ENCODE results near the gene TTC34.
"Not testable (repeated sequence)": the region's sequence is repeated elsewhere in the genome, so short reads cannot be mapped to it uniquely, and the experiment has no call there.

Gene TTC34

DNA sequence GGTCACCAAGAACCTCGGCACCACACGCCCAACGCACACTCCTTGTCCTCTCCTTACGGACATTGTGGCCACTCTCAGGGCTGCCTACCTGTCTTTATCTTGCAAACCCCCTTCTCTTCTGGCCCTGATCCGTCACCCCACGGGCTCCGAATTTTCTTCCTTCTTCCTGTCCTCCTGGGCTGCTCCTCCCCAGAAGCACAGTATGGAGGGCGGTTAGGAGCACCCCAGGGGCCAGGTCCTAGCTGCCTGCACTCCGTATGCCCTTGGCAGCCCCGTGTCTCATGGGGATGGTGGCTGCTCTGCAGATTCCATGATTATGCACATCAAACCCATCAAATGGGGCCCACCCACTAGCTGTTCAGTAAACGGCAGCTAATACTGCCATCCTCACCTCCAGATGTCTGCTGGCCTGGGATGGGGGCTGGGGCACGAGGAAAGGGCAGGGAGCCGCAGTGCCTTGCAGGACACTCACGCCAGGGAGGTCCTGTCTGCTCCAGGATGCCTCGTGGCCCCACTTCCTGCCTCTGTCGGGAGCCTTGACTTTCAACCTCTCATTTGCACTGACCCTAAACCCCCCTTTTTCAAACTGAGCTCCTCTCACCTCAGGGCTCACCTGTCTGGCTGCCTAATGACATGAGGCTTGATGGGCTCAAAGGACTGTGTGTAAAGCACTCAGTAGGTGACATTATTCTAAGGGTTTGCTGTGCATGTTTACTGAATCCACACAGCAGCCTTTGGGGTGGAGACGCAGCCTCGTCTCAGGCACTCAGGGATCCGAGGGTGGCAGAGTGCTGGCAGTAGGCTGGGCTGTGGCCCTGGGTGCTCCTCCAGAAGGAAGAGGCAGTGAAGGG is 4.4 kb downstream of the TTC34 start:
- no peak for DNase-seq

DNA sequence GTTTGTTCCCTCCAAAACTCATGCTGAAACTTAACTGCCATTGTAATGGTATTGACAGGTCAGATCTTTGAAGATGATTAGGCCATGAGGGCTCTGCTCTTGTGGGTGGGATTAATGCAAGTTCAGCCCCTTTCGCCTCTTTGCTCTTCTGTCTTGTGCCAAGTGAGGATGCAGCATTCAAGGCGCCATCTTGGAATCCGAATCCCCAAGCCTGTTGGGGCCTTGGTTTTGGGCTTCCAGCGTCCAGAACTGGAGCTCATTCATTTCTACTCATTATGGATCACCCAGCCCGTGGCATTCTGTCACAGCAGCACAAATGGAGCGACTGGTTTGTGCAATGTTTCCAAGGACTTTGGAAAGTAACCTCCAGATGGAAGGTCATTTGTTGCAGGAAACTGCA is 5.6 kb downstream of the TTC34 start:
- no peak for DNase-seq

DNA sequence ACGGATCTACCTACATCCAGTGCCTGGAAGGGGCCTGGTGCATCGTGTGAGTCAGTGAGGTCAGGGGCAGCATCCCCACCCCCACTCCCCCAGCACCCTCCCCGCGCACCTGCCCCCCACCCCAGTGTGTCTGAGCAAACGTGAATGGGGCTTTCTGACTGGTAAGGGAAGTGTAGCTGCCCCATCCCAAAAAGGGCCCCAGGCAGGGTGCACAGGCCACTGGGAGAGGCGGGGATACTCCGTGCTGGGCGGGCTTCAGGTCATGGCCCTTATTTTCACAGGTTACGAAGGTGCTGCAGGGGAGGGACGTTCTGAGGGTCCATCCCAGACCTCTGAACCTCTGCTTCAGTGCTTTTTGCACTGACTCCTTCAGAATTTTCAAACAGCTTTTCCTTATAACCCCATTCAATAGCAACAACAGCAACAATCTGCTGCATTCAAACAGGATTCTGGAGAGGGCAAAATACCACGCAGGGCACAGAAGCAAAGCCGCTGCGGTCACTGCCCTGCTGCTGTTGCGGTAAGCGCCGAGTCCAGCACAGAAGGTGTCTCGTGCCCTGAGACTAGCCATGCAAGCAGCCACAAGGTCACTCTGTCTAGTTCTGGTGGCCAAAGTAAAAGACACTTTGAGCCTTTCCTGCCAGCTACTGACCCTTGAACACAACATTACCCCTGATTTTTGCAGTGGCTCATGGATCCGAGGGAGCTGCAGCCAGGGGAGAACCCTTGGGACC is 10.3 kb downstream of the TTC34 start:
- no peak for DNase-seq

DNA sequence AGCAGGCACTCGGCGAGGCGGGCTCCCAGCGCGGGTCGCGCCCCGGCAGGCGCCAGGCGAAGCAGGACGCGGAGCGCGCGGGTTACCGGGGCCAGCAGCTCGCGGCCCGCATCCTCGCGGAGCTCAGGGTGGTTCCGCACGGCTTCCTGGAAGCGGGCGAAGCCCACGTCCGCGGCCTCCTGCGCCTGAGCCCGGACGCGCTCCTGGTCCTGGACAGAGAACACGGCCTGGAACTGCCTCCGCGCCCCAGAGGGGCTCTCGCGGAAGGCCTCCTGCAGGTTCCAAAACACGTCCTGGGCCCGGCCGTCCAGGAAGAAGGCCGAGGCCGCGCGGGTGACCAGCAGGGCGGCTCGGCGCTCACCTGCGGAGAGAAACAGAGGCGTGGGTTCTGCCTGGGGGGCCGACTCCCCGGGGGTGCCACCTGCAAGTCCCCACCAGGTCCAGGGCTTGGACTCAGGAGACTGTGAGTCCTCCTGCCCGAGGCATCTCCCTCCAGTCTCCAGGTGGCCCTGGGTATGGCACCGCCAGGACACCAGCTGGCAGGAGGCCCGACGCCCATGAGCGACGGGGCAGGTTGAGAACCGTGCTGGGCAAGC is 11.4 kb downstream of the TTC34 start:
- no peak for DNase-seq

DNA sequence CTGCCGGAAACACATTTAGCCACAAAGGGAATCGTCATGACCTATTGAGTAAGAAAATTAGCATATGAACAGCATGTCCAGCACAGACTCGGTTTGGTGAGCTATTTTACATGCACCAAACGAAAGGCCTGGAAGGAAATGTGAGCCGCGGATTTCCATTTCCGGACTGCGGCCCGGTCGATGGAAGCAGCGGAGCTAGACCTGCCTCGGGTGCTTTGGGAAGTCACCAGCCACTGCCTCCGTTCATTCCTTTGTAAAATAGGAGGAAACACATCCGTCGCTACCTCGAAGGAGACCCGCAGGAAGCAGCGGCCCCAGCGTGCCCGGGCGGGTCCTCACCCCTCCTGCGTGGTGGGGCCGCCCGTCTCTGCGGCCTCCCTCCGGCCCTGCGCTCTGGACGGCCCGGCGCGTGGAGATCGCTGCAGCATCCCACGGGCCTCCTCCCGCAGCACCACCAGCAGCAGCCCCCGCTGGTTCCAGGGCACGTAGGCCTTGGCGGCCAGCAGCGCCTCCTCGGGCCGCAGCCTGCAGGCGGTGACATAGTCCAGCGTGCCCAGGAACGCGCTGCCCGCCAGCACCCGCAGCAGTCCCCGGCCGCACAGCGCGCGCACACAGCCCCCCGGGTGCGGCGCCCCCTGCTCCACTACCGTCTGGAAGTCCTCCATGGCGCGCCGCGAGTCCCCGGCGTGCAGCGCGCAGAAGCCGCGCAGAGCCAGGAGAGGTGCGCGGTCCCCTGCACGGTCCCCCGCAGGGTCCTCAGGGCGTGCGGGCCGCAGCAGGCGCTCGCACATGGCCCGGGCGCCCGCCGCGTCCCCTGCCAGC is 12.1 kb downstream of the TTC34 start:
- no peak for DNase-seq

DNA sequence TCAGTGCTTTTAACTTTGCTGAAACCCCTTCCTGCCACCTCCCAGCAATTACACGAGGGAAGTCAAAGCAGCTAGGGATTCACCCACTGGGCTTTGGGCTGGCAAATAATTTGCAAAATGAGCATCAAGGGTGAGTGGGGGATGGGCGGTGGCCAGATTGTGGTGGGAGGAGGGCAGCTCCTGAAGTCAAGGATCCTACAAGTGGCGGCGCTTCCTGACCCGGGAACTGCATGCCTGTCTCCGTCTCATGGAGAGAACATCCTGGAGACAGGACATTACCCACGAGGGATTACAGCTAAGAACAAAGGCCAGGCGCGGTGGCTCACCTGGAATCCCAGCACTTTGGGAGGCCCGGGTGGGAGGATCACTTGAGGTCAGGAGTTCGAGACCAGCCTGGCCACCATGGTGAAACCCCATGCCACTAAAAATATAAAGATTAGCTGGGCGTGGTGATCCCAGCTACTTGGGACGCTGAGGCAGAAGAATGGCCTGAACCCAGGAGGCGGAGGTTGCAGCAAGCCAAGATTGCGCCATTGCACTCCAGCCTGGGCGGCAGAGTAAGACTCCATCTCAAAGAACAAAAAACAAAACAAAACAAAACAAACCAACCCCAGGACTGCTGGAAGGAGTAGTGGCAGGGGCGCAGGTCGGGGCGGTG is 12.9 kb downstream of the TTC34 start:
- DNase-seq = no peak

DNA sequence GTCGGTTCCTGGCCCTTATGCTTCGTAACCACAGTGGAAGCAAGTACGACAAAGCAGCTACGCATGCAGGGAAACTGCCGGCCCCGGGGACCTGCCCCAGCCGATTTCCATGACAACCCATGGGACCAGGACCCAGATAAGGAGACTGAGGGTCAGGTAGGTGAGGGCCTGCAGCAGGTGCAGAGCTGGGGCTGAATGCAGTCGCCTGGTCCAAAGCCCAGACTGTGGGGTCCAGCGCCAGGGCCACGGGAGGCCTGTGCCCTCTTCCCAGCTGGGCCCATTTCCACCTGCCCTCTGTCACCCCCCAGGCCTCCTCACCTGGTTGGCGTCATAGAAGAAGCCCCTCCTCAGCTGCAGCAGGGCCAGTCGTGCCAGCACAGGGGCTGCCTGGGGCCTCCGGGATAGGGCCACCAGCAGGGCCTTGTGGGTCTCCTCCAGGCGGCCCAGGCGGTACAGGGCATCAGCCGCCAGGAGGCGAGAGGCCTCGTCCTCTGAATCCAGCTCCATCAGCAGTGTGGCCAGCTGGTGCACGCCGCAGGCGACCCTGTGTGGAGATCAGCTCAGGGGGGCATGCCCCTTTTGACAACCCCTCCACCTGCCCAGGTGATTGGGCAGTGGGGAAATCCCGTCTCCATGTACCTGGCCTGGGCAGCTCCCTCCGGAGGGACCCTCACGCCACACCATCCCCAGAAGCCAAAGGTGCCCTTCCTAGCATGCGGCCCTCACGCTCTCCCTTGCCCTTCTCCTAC is 14.2 kb downstream of the TTC34 start:
- DNase-seq = no peak

DNA sequence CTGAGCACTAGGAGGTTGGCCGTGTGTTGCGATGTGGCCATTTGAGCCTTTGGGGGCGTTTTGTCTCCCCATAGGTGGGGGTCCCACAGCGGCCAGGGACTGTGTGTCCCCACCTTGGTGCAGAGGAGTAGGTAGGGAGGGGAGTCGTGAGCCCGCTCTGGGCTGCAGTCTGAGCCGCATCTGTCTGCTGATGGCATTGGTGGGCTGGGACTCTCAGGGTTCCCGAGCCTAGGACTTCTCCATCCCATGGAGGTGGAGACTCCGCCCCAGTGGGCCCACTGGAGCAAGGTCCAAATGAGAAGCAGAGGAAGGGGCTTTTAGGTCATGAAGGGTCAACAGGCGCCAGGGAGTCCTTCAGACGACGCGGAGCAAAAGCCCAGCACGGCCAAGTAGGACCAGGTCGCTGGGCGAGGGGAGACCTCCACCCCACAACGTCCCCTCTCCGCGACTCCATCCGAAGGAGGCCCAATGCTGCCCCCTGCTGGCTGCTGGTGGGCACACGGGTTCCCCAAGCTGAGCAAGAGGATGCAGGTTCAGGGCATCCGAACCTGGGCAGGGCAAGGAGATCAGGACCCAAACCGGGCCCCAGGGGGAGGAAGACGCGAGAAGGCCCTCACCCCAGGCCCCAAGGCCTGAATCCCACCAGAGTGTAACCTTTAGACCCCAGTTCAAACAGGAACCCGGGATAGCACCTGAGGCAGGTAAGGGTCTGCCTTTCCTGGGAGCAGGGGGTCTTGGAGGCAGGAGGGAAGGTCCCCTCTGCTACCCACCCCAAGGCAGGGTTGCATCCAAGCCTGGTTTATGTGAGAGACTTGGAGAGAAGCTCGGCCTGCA is 14.9 kb downstream of the TTC34 start:
- peak; percentile 64 for DNase-seq

DNA sequence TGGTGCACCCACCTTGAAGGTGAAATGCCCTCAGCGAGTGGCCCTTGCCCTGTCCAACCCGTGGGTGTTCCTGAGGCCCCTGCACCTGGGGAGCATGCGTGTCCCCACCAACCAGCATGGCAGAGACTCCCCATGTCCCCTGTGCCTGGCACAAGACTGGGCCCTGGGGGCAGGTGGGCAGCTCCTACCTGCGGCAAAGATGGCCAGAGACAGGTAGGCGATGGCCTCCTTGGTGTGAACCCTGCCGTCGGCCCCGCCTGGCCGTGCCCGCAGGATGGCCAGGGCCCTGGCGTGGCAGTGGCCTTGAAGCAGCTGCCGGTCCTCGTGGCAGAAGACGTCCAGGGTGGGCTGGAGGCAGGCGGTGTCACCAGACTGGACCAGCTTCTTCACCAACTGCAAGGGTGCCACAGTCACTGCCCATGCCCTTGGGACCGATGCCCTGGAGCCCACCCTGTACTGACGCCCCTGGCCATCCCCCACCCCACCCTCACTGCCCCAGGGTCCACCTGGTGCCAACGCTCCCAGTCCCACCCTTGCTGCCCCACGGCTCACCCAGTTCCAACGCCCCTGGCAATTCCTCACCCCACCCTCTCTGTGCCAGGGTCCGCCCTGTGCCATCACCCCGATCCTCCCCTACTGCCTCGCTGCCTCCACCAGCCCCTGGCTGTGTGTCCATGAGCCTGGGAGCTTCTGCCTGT is 15.7 kb downstream of the TTC34 start:
- DNase-seq = no peak

DNA sequence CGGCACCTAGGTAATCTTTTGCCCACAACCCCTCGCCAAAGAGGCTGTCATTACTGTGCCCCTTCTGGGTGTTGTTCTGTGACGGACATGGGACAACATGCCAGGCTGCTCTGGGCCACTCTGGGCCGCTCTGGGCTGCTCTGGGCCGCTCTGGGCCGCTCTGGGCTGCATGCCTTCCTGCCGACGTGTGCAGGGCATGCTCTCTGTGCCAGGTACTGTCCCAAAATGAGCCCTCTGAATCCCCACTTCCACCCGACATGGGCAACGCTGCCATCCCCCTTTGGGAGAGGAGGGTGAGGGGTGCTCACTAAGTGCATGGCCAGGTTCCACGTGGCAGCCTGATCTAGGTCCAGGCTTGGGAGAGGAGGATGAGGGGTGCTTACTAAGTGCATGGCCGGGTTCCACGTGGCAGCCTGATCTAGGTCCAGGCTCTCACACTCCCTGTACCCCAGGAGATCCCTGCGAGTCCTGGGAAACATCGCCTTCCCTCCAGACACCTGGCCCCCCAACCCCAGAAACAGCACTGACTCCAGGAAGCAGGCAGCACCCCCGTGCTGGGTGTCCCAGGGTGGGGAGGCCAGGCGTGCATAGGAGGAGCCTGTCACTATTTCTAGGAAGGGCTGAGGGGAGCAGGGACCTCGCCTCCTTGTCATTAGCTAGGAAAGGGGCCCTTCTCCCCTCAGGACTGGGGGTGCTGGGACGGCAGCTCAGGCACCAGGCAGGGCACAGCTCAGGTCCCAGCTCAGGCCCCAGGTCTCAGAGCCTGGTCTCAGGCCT is 16.5 kb downstream of the TTC34 start:
- DNase-seq = no peak

DNA sequence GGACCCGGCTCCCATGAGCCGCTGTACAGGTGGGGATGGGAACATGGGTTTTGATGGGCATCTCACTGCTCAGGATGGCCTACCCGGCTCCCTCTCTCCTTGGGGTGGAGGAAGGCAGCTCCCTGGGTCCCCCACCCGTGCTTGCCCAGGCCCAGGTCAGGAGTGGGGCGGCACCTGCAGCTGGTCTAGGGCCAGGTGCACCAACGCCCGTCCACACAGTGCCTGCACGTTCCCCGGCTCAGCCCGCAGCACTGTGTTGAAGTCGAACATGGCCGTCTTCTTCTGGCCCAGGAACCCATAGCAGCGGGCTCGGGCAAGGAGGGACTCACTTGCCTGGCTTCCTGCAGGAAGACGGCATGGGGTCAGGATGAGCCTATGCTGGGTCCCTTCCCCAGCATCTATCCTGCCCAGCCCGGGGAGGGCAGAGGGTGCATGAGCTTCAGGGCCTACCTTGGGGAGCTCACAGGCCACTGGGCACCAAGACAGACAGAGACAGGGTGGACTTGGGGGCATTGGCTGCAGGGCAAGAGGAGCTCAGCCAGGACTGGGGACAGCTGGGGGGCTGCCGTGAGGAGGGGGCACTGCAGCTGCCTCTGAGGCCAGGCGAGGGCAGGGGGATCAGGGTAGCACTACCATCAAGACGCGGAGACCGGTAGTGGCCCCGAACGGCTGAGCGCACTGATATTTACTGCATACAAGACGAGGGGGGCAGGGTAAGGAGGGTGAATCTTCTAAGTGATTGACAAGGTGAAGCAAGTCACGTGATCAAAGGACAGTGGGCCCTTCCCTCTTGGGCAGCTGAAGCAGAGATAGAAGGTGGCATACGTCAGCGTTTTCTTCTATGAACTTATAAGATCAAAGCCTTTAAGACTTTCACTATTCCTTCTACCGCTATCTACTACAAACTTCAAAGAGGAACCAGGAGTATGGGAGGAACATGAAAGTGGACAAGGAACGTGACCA is 17.8 kb downstream of the TTC34 start:
- no peak for DNase-seq

DNA sequence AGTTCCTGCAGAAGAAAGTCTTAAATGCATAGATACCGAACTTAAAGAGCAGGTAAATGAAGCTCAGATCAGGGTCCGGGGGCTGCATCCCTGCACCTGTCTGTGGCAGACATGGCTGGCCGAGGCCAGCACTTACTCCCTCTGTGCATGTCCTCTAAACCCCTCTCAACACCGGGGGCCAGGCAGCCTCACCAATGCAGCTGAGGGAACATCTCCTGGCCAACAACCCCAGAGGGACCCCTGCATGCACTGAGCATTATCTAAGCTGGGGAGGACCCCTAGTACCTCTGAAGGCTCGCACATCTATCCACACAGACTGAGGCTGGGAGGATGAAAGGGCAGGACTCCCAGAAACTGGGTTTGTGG is 18.4 kb downstream of the TTC34 start:
- no peak for DNase-seq

DNA sequence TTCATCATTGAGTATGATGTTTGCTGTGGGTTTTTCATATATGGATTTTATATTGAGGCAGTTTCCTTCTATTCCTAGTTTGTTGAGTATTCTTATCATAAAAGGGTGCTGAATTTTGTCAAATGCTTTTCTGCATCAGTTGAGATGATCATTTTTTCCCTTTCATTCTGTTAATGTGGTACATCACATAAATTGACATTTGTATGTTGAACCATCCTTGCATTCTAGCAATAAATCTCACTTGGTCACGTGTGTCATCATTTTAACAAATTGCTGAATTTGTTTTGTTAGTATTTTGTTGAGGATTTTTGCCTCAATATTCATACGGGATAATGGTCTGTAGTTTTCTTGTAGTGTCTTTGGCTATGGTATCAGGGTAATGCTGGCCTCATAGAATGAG is 19.9 kb downstream of the TTC34 start:
- DNase-seq = no peak

DNA sequence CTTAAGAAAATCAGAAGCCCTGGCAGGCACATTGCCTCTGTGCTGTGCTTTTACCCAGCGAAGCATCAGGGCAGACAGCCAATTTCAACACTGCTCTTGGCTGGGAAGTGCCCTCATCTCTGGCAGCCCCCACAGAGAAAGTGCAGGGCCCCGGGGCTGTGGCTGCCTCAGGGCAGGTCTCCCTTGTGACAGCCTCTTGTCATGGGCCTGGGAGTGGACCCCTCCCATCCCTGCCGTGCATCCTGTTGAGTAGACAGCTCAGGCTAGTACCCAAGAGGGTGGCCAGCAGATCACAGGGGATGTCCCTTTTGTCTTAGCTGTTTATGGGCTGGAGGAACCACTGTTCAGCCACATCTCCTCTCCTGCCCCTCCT is 23.3 kb downstream of the TTC34 start:
- no peak for DNase-seq

DNA sequence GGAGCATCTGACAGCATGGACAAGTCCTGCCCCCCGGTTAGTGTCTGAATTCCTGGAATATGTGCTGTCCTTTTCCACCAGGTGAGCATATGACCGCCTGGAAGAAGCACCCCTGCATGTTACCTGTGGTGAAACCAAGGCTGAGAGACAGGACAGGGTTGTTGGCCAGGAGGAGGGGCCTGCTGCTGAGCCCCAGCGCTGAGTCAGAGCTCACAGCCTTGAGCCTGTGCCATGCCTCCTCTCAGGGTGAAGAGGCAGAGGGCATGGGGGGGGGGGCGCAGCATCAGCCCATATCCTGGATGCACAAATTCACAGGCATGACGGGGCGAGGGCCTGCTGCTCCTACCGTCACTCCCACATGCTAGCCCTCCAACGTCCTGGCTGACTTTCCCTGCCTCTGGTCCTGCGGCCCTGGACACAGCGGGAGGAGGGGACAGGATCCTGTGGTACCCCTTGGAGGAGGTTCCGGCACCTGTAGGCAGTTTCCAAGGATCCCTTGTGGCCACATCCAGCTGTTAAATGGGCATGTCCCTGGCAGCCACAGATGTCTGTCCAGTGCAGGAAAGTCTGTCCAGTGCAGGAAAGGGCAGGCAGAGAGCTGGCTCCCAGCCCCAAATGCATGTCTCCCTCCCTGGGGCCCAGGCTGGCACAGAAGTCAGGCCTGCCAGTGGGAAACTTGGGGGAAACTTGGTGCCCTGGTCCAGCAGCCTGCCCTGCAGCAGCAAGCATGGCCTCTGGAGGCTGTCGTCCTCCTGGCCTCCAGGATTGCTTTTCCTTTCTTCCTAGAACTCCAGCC is 23.9 kb downstream of the TTC34 start:
- DNase-seq = no peak

DNA sequence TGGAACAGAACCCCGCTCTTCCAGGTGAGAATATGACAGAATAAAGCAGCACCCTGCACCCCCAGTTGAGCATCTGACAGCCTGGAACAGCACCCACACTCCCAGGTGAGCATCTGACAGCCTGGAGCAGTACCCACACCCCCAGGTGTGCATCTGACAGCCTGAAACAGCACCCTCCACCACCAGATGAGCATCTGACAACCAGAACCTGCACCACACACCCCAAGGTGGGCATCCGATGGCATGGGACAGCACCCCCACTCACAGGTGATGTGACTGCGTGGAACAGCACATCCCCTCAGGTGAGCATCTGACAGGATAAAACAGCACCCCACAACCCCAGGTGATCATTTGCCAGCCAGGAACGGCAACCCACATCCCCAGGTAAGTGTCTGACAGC is 26.2 kb downstream of the TTC34 start:
- not testable (repeated sequence) for DNase-seq

DNA sequence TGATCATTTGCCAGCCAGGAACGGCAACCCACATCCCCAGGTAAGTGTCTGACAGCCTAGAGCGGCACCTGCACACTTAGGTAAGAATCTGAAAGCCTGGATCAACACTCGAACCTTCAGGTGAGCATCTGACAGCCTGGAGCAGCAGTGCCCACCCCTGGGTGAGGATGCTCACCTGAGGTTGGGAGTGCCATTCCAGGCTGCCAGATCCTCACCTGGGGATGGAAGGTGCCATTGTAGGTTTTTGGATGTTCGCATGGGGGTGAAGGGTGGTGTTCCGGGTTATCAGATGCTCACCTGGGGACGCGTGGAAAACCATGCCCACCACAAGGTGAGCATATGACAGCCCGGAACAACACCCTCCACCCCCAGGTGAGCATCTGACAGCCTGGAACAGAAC is 33.4 kb downstream of the TTC34 start:
- DNase-seq = not testable (repeated sequence)

All from effector CD8-positive, alpha-beta T cell (primary cell).